GM23248 (cell line): ENCODE measurements around the gene CAB39. TPM values are rescaled to one million over a fixed set of nuclear protein-coding genes. Genes with fewer than 3 reads are reported as not detected.

Experiments used
- DNase-seq: peaks from one replicate; pipeline ENCODE4 v3.0.0-alpha.2; 2015
- H2AFZ ChIP-seq: fragments of 200-600 bp; sonication (generic); 2 replicates; pipeline ENCODE4 v1.6.1; 2016; ENCODE audit warnings: antibody characterized with exemption
- H3F3A ChIP-seq: fragments of 200-600 bp; sonication (generic); 2 replicates; pipeline ENCODE4 v1.6.1; 2016; ENCODE audit warnings: mild to moderate bottlenecking, antibody characterized with exemption, mixed run types; ENCODE audit not compliant: insufficient read depth
- H3K27ac ChIP-seq: fragments of 200-600 bp; sonication (generic); 2 replicates; pipeline ENCODE4 v1.5.1; 2016; ENCODE audit warnings: mild to moderate bottlenecking
- H3K27me3 ChIP-seq: fragments of 200-600 bp; sonication (generic); replicated peaks from 2 replicates; pipeline ENCODE4 v1.6.1; 2016; ENCODE audit warnings: mild to moderate bottlenecking; ENCODE audit not compliant: insufficient read depth
- H3K36me3 ChIP-seq: fragments of 200-600 bp; sonication (generic); 2 replicates; pipeline ENCODE4 v1.6.1; 2016; ENCODE audit warnings: low read depth, mild to moderate bottlenecking
- H3K4me1 ChIP-seq: fragments of 200-600 bp; sonication (generic); 2 replicates; pipeline ENCODE4 v1.6.1; 2016; ENCODE audit warnings: mild to moderate bottlenecking; ENCODE audit not compliant: insufficient read depth
- H3K4me2 ChIP-seq: fragments of 200-600 bp; sonication (generic); one replicate; pipeline ENCODE4 v1.6.1; 2016; ENCODE audit warnings: mild to moderate bottlenecking; ENCODE audit not compliant: unreplicated experiment
- H3K4me3 ChIP-seq: fragments of 200-600 bp; sonication (generic); 2 replicates; pipeline ENCODE4 v1.5.1; 2016; ENCODE audit warnings: mild to moderate bottlenecking
- H3K79me2 ChIP-seq: fragments of 200-600 bp; sonication (generic); 2 replicates; pipeline ENCODE4 v1.6.1; 2016; ENCODE audit warnings: mild to moderate bottlenecking; ENCODE audit not compliant: insufficient read depth
- H3K9ac ChIP-seq: fragments of 200-600 bp; sonication (generic); 2 replicates; pipeline ENCODE4 v1.6.1; 2016; ENCODE audit warnings: mild to moderate bottlenecking
- H3K9me2 ChIP-seq: fragments of 200-600 bp; sonication (generic); 2 replicates; pipeline ENCODE4 v1.6.1; 2016; ENCODE audit warnings: mixed run types, mild to moderate bottlenecking, moderate library complexity; ENCODE audit not compliant: insufficient read depth
- H3K9me3 ChIP-seq: fragments of 200-600 bp; sonication (generic); one replicate; pipeline ENCODE4 v1.6.1; 2017; ENCODE audit warnings: low read depth
- H4K20me1 ChIP-seq: fragments of 200-600 bp; sonication (generic); 2 replicates; pipeline ENCODE4 v1.6.0; 2016; ENCODE audit not compliant: insufficient read depth
- EZH2 ChIP-seq: fragments of 200-600 bp; sonication (generic); IDR thresholded peaks from 2 replicates; pipeline ENCODE4 v1.6.1; 2018; ENCODE audit warnings: antibody characterized with exemption, mild to moderate bottlenecking; ENCODE audit not compliant: insufficient read depth, poor library complexity, severe bottlenecking
- EZH2phosphoT487 ChIP-seq: fragments of 200-600 bp; sonication (generic); IDR thresholded peaks from 2 replicates; pipeline ENCODE4 v1.6.1; 2018; ENCODE audit warnings: antibody characterized with exemption, moderate library complexity, mild to moderate bottlenecking, low read depth; ENCODE audit not compliant: insufficient read depth
- WGBS, 2 experiments: methylation state at CpG; one replicate each; pipeline ENCODE4 v1.1.6; 2015 to 2017; ENCODE audit warnings: low lambda C conversion rate in 2 of 2, low coverage in 1 of 2; ENCODE audit errors: missing lambda C conversion rate in 2 of 2; 5-methylcytosine and 5-hydroxymethylcytosine counted together
- in situ Hi-C: fragments of 300-500 bp; cut with MboI; formaldehyde crosslinking; loops from 2 replicates; pipeline ENCODE4 v1.15.0; 2020
- polyA plus RNA-seq: library from polyadenylated mRNA; unstranded; fragments of >200 nt; fragmentation: Nextera tagmentation; extraction: Ambion mirVana; gene quantifications from 2 replicates; pipeline ENCODE4 v1.2.1, GENCODE V29; 2016
- total RNA-seq: library from RNA; depleted of rRNA; stranded (reverse); fragments of >200 nt; shearing (Covaris generic); gene quantifications from 2 replicates; pipeline ENCODE4 v1.2.3, GENCODE V29; 2014

CAB39 gene
- total and polyA plus RNA-seq, 2 experiments from 2014 or later: 22.7 to 52.1 TPM

GRCh38 chr2:230795856-230796255, 83.2 kb downstream of the CAB39 start:
- Histone ChIP-seq H3K9me3 (no peaks in the 10 kb centered on the region), H3K79me2 (peaks cover 83% of the 10 kb centered on the region), H2AFZ (no peak overlapping the region), H3K27me3 (no peaks in the 10 kb centered on the region), H4K20me1 (no peaks in the 10 kb centered on the region), H3K36me3 (peaks cover 11% of the 10 kb centered on the region), H3K27ac (peak overlapping the region; percentile 91), H3K4me3 (no peak overlapping the region), H3F3A (peaks cover 59% of the 10 kb centered on the region), H3K9ac (peak overlapping the region; percentile 42; the same call in 1 of the 2 replicates), H3K4me1 (peaks cover 57% of the 10 kb centered on the region), H3K4me2 (peak overlapping the region; percentile 28), H3K9me2 (no peaks in the 10 kb centered on the region)
- DNase-seq: peak; percentile 54
- TF ChIP-seq EZH2 (no peak), EZH2phosphoT487 (no peak)
- in situ Hi-C loops: no loop called here
- 34 to 38% methylated on average over 4 of the region's 4 CpGs for WGBS, 2 experiments

- Histone ChIP-seq H3K9ac (peak overlapping the region; percentile 42; the same call in 1 of the 2 replicates), H3K79me2 (peaks cover 80% of the 10 kb centered on the region), H3K27ac (peak overlapping the region; percentile 91), H3F3A (peaks cover 59% of the 10 kb centered on the region), H3K9me2 (no peaks in the 10 kb centered on the region), H3K9me3 (no peaks in the 10 kb centered on the region), H3K27me3 (no peaks in the 10 kb centered on the region), H2AFZ (no peak overlapping the region), H4K20me1 (no peaks in the 10 kb centered on the region), H3K4me2 (peak overlapping the region; percentile 28), H3K36me3 (peaks cover 8% of the 10 kb centered on the region; the same call in 1 of the 2 replicates), H3K4me1 (peaks cover 57% of the 10 kb centered on the region), H3K4me3 (no peak overlapping the region)
- TF ChIP-seq EZH2 (no peak), EZH2phosphoT487 (no peak)
- peak; percentile 81 for DNase-seq
- in situ Hi-C loops: no loop called here
- WGBS, 2 experiments: 25 to 29% methylated on average over 4 of the region's 4 CpGs
Observed at GRCh38 chr2:230796280-230796862, 83.7 kb downstream of the CAB39 start.

GRCh38 chr2:230797515-230798495, 85.2 kb downstream of the CAB39 start:
- H3K27me3 ChIP-seq: no peaks in the 10 kb centered on the region
- peaks cover 54% of the 10 kb centered on the region for H3F3A ChIP-seq
- H4K20me1 ChIP-seq: no peaks in the 10 kb centered on the region
- peaks cover 57% of the 10 kb centered on the region for H3K4me1 ChIP-seq
- H3K79me2 ChIP-seq: peaks cover 80% of the 10 kb centered on the region
- no peak overlapping the region for H3K9ac ChIP-seq
- TF ChIP-seq EZH2 (no peak), EZH2phosphoT487 (no peak)
- no peaks in the 10 kb centered on the region for H3K9me3 ChIP-seq
- WGBS, 2 experiments: 80 to 87% methylated on average over 8 of the region's 8 CpGs
- in situ Hi-C loops: no loop called here
- H3K9me2 ChIP-seq: no peaks in the 10 kb centered on the region
- peak overlapping the region; percentile 28 for H3K4me2 ChIP-seq
- H2AFZ ChIP-seq: no peak overlapping the region
- peak overlapping the region; percentile 91; the same call in 1 of the 2 replicates for H3K27ac ChIP-seq
- peak; percentile 76 for DNase-seq
- H3K36me3 ChIP-seq: peaks cover 13% of the 10 kb centered on the region
- no peak overlapping the region for H3K4me3 ChIP-seq

GRCh38 chr2:230798769-230799399, 86.2 kb downstream of the CAB39 start:
- peaks cover 43% of the 10 kb centered on the region for H3F3A ChIP-seq
- no peaks in the 10 kb centered on the region for H3K27me3 ChIP-seq
- no peak overlapping the region for H2AFZ ChIP-seq
- no peaks in the 10 kb centered on the region for H3K9me2 ChIP-seq
- H3K36me3 ChIP-seq: peaks cover 10% of the 10 kb centered on the region
- H3K4me3 ChIP-seq: no peak overlapping the region
- H3K79me2 ChIP-seq: peaks cover 74% of the 10 kb centered on the region
- no peaks in the 10 kb centered on the region for H4K20me1 ChIP-seq
- 46 to 49% methylated on average over 4 of the region's 4 CpGs for WGBS, 2 experiments
- H3K9me3 ChIP-seq: no peaks in the 10 kb centered on the region
- no peak overlapping the region for H3K27ac ChIP-seq
- peaks cover 47% of the 10 kb centered on the region for H3K4me1 ChIP-seq
- TF ChIP-seq EZH2: no peak
- TF ChIP-seq EZH2phosphoT487: no peak
- no peak overlapping the region for H3K4me2 ChIP-seq
- in situ Hi-C loops: no loop called here
- DNase-seq: peak; percentile 77
- H3K9ac ChIP-seq: no peak overlapping the region
